Left renal cortex interstitium (tissue), 4 donors: ENCODE data around the gene RRM2. TPM values are rescaled to one million over a fixed set of nuclear protein-coding genes. Genes with fewer than 3 reads are reported as not detected.
"Not testable (repeated sequence)": the region's sequence is repeated elsewhere in the genome, so short reads cannot be mapped to it uniquely, and the experiment has no call there.

Experiments
- DNase-seq, 4 donors: peaks; one replicate each; pipeline ENCODE4 v3.0.0-alpha.2; 2013; ENCODE audit warnings: low read depth in 4 of 4, low spot score in 2 of 4, missing footprints in 1 of 4
- polyA plus RNA-seq, 4 donors: library from polyadenylated mRNA; unstranded; fragments of 120-200 nt; gene quantifications; one replicate each; pipeline ENCODE4 v1.2.1, GENCODE V29; 2013; ENCODE audit not compliant: insufficient read length in 4 of 4

The RRM2 gene
- polyA plus RNA-seq, 4 donors: 47.3 to 62.4 (median 59.8) TPM

DNA sequence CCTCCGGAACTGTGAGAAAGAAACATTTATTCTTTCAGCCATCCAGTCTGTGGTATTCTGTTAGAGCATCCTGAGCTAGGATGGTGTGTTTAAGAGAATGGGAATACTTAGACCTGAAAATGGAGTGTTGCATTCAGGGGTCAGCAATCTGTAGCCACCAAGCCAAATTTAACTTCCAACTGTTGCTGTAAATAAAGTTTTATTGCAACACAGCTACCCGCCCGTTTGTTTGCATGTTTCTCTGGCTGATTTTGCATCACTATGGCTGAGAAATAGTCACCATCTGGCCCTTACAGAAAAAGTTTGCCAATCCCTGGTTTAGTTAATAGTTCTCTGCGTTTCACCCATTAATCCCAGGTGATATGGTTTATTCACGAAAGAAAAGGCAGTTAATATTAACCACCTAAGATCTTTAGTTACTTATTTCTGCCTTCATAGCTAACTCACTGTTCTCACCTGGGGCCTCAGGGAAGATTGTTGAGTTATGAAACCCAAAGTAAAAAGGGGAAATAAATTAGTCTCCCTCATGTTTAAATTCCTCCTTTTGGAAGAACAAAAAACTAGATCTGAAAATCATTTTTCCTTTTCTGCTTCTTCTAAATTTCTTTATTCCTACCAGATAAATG, 32.9 kb upstream of the RRM2 start:
- DNase-seq: no peak

DNA sequence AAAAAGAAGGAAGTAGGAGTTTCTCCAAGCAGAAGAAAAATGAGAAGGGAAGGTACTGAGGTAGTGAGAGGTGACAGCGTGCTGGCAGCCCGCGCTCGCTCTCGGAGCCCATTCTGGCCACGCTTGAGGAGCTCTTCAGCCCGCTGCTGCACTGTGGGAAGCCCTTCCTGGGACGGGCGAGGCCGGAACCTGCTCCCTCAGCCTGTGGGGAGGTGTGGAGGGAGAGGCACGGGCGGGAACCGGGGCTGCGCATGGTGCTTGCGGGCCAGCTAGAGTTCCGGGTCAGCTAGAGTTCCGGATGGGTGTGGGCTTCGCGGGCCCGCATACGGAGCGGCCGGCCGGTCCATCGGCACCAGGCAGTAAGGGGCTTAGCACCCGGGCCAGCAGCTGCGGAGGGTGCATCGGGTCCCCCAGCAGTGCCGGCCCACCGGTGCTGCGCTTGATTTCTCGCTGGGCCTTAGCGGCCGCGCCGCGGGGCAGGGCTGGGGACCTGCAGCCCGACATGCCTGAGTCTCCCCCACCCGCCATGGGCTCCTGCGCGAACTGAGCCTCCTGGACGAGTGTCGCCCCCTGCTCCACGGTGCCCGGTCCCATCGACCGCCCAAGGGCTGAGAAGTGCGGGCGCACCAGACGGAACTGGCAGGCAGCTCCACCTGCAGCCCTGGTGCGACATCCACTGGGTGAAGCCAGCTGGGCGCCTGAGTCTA, 31.2 kb upstream of the RRM2 start:
- DNase-seq: no peak

DNA sequence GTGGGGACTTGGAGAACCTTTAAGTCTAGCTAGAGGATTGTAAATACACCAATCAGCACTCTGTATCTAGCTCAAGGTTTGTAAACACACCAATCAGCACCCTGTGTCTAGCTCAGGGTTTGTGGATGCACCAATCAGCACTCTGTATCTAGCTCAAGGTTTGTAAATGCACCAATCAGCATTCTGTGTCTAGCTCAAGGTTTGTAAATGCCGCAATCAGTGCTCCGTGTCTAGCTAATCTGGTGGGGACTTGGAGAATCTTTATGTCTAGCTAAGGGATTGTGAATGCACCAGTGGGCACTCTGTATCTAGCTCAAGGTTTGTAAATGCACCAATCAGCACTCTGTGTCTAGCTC, 30.7 kb upstream of the RRM2 start:
- not testable (repeated sequence) for DNase-seq

DNA sequence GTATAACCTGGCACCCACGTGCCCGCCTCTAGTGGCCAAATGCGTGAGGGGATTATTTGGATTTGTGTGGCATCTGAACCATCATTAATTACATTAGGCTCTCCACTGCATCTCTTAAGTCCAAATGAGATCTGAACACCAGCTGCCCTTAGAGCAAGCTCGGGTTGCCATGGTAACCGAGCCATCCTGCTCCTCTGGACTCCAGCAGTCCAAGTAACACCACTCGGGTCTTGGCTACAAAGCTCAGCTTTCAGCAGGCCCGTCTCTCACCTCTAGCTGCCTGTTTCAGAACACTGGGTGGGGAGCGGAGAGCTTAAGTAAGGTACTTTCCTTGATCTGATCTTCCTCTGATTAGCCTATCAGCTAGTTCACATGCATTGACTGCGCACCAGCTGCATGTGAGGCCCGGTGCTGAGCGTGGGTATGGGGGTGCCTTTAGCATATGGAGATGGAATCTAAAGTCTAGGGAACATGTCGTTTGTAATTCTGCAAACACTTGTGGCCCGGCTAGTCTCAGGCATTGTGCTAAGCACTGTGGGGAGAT, 28.2 kb upstream of the RRM2 start:
- DNase-seq: no peak

DNA sequence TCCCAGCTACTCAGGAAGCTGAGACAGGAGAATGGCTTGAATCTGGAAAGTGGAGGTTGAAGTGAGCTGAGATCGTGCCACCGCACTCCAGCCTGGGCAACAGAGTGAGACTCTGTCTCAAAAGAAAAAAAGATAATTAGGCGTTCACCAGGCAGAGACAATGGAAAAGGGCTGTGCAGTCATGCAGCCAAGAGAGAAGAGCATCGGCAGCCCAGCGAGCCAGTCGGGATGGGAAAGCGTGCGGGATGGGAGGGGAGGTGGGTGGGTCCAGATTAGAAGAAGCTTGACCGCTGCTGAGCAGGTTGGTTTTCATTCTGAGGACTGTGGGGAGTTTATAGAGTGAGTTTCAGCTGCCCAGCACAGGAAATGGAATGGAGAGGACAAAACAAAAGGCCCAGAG, 27.4 kb upstream of the RRM2 start:
- DNase-seq: no peak

DNA sequence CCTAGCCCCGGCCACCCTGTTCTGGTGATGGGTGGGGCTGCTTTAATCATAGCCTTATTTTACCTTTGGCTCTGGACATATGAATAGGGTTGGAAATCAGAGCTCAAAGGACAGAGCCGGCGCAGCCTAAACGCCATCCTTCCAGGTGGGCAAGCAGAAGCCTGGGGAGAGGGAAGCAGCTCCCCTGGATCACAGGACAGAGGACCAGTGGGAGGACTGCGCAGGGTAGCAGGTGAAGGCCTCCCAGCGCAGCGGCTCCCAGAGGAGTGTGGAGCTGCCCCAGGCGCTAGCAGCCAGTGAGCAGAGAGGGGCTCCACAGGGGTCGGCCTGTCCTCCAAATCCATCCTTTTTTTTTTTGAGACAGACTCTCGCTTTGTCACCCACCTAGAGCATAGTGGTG, 25.9 kb upstream of the RRM2 start:
- no peak for DNase-seq

DNA sequence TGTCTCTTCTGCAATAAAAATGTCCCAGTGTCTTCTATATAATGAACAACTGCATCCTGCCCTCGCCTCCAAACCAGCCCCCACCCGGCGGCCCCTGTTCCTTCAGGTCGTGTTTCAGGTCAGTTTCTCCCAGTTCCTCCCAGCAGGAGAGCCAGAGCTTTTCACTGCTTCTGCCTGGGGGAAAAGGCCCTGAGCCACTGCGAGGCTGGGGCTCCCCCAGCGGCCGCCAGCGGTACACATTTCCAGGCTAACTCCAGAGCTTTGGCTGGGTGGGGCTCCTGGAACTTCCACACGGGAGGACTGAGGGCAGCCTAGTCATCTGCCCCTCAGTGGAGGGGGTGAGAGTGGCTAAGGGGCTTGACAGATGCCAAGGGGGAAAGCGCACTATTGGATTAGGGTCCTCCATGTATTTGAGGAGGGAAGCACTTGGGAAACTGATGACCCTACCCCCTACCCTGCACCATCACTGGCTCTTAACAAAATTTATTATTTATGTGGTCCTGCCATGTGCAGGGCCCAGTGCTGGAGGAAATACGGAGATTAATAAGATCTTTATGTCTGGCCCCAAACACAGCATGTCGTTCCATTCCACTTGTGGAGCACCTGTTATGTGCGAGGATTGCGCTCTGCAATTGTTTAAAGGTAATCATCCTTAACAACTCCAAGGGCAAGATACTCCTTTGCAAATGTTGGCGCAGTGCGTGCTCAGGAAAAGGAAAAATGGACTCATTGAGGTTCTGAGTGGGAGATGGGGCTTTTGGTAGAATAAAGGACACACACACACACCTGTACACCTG, 25.0 kb upstream of the RRM2 start:
- no peak for DNase-seq

DNA sequence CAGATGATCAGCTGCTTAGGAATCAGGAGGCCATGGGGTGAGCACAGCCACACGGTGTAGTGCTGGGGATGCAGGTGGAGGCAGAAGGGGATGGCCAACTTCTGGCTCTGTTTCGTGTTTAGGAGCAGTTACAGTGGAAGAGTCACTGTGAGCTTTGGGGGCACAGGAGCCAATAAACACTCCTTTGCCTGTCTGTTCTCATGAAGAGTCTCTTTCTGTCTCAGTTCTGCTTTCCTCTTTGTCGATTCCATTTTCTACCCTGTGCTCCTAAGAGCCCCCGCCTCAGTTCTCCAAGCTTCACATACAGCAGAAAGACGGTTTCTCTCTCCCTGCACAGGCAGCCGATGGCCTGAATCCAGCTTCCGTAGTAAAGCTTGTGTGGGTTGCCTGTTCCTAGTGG, 21.0 kb upstream of the RRM2 start:
- no peak for DNase-seq

DNA sequence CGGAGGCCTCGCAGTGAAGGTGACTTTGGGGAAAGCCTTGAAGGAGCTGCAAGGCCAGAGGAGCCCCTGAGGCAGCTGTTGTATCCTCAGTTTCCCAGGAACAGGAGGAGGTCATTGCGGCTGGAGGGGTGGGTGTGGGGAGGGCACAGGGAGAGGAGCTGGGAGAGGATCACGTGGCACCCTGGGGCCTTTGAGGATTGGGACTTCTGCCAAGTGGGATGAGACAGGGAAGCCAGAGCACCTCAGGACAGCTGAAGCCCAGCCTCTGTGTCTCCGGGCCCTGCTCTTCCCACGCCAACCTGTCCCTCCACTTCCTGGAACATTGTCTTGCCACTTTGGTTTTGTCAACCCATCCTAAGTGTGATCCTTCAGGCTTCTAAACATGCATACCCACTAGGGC, 19.4 kb upstream of the RRM2 start:
- no peak for DNase-seq

DNA sequence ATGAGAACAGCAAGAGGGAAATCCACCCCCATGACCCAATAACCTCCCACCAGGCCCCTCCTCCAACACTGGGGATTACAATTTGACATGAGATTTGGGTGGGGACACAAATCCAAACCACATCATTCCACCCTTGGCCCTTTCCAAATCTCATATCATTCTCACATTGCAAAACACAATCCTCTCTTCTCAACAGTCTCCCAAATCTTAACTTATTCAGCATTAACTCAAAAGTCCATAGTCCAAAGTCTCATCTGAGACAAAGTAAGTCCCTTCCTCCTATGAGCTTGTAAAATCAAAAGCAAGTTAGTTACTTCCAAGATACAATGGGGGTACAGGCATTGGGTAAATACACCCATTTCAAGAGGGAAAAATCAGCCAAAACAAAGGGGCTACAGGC, 17.6 kb upstream of the RRM2 start:
- not testable (repeated sequence) for DNase-seq

DNA sequence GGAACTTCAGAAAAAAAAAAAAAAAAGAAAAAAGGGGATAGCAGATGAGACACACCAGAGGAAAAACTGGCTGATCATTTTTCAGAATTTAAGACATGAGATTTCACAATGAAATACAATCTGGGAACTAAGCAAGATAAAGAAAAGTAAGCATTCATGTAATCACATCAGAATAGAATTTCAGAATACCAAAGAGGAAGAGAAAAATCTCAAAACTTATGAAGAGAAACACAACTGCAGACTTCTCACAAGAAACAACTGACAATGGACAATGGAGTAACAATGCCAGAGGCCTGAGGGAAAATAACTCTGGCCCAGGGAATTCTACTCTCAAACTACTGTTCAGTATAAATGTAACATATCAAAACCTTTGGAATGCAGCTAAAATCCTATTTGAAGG, 13.2 kb upstream of the RRM2 start:
- DNase-seq: no peak

DNA sequence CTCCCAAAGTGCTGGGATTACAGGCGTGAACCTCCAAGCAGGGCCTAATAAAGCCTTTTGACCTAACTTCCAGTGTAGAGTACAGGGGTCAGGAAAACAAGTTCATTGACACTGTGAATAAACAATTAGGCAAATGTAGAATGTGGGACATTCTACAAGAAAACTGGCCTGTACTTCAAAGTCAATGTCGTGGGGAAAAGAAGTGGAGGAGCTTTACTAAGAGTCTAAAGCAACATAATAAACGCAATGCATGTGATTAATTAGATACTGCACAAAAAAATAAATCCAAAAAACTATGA, 3.6 kb upstream of the RRM2 start:
- DNase-seq: no peak

DNA sequence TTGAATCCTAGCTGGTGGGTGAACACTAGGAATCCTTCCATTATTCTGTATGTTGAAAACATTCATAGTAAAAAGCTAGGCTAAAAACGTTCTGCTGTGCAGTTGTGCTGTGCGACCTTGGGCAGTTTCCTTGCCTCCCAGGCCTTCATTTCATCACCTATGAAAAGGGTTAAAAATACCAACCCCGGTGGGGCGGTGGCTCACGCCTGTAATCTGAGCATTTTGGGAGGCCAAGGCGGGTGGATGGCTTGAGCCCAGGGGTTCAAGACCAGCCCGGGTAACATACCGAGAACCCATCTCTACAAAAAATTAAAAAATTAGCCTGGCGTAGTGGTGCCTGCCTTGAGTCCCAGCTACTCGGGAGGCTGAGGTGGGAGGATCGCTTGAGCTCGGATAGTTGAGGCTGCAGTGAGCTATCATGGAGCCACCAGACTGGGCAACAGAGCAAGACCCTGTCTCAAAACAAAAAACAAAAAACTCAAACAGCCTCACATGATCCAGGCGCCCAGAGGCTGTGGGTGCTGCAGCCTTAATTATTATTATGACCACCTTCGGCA, 2.9 kb upstream of the RRM2 start:
- DNase-seq: no peak

DNA sequence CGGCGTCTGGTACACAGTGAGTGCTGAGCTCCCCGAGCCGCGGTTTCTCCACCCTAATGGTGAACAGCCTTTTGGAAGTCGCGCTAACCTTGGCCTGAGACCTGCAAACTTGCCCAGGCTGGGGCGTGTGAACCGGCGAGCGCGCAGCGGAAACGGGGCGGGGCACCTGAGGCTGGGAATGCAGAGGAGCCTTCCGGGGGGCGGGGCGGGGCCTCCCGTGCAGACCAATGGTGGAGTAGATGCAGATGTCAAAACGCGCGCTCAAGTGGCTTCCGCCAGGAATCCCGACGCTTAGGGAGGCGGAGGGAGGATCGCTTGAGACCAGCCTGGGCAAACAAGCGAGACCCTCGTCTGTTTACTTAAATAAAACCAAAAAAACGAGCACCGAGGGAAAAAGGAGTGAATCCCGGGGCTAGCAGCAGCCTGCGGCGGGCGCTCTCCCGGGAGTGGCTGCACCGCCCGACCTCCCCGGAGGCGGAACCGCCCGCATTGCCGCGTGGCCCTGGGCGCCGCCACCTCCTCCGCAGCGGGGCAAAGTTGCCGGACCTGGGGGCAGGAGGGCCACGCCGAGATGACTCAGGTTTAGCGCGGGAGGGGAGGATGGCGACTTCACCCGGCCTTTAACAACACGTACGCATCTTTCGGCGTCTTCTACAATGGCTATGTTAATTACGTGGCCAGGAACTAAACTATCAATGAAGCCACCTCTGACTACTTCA, 2.2 kb upstream of the RRM2 start:
- peak in 3 of 4 donors; percentile 76 to 85 (median 77) for DNase-seq

DNA sequence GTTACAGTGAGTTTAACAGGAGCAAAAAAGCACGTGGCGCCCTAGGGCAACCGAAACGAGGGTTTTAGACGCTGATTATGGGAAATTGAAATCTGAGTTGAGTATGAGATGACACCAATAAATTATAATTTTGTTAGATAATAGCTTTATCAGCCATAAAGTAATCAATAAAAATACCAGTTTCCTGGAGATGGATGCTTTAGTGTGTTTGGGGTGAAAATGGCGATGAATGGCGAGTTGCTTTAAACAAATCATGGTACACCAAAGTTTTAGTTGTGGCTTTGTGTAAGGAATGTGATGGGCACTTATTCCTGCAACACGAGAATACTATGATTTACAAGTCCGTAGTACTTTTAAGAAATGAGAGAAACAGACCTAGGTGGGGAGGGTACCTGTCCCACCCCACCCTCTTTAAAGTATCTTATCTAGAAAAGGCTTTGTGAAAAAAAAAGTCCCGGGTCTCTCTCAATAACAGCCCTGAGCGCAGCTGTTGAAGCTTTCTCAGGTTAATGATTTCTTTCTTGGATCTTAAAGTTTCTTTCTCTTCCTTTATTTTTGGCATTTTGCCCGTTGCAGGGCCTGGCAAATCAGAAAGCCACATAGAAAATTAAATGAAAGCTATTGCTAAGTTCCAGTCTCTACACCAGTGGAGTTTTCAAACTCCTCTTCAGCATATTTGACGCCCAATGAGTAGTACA, 1.5 kb upstream of the RRM2 start:
- DNase-seq: no peak

DNA sequence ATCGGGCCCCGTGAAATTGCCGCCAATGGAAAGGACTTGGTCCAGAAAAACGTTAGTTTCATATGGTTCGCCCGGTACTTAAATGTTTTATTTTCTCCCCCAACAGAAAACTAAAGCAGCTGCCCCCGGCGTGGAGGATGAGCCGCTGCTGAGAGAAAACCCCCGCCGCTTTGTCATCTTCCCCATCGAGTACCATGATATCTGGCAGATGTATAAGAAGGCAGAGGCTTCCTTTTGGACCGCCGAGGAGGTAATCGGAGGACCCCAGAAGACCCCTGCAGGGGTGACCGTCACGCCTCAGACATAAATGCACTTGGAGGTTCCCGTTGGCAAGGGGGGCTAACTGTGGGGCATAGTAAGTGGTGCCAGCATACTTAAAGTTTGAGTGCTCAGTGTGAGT, 742 bp downstream of the RRM2 start:
- DNase-seq: no peak

DNA sequence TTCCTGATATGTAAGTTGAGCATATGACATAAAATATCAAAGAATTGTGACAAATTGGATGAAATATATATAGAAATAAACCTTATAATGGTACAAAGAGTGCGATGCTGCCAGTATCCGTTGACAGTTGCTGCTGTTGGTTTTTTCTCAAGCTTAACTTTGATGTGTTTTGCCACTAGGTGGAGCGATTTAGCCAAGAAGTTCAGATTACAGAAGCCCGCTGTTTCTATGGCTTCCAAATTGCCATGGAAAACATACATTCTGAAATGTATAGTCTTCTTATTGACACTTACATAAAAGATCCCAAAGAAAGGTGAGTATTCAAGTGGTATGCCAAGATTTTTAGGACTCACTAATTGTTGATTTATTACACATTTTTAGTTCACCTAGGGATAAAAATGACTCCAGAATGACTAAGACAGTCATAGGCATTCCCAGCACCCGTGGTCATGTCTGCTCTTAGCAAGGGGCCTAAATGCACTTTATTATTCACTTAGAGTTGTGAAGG, 2.1 kb downstream of the RRM2 start:
- peak in 1 of 4 donors; percentile 73 for DNase-seq

DNA sequence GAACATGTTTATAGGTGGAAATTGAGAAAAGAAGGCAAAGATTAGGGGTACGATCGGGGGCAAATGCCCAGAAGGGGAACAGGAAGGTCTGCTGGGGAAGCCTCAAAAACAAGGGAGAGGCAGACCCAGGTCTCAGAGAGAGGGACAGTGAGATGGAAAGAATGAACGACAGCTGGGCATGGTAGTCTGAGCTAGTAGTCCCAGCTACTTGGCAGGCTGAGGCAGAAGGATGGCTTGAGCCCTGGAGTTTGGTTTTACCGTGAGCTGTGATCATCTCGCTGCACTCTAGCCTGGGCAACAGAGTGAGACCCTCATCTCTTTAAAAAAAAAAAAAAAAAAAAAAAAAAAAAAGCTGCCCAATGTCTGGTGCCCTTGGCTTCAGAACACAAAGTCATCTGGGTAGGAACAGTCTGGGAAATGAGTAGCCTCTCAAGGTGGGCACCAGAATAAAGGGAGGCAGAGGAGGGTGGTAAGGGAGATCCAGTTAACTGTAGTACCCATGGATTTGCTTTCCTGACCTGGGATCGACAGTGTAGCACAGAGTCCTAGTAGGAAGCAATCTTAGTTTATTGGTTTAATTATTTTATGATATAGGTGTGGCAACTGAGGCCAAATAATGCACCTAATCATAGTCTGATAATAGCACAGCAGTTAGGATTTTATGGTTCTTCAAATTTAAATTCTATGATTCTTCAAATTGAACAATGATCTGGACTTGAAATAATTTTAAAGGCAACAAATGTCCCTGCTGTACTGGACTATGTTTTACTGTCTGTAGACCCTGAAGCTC, 3.5 kb downstream of the RRM2 start:
- no peak for DNase-seq

DNA sequence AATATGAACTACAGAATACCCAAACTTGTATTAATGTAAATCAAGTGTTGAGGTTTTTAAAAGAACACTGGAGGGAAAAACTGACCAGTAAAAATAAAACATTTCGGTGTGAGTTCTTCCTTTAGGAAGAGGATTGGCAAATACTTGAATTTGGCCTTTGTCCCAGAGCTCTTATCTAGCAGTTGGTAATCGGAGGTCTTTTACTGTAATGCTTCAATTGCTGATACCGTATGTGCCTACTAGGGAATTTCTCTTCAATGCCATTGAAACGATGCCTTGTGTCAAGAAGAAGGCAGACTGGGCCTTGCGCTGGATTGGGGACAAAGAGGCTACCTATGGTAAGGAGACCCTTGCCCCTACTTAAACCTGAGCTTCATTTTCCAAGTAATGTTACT, 4.1 kb downstream of the RRM2 start:
- DNase-seq: no peak
